ENCODE data around the gene RTBDN.
A peak's percentile ranks its signal among the peaks of the same experiment; 100 is the strongest.
"Not testable (repeated sequence)": the region's sequence is repeated elsewhere in the genome, so short reads cannot be mapped to it uniquely, and the experiment has no call there.

The RTBDN gene

GRCh38 chr19:12864143-12864542 lies 29.8 kb upstream of the RTBDN start:
- H4K20me1 ChIP-seq, result no peaks in the 10 kb centered on the region
- H3K36me3 ChIP-seq, result no peaks in the 10 kb centered on the region; a peak in 1 of 22 replicates
- peaks cover 9 to 14% (median 12%) of the 10 kb centered on the region in 10 experiments; a peak in 19 of 20 replicates for H3K4me1 ChIP-seq
- no peak for TF ChIP-seq Cebpa-rat (IDR thresholded peaks at IDR 0.05)
- H3K9me3 ChIP-seq (replicated peaks in 1 of 11), result no peaks in the 10 kb centered on the region
- no peak overlapping the region for H3K4me3 ChIP-seq
- H3K27ac ChIP-seq, result no peak overlapping the region
- no peak overlapping the region for H3K9ac ChIP-seq
- H3K27me3 ChIP-seq, result no peaks in the 10 kb centered on the region
- no peak overlapping the region for H3K4me2 ChIP-seq

- peaks cover 0 to 16% (median 8%) of the 10 kb centered on the region in 11 experiments; a peak in 8 of 22 replicates for H3K9me3 ChIP-seq (replicated peaks in 1 of 11)
- no peak overlapping the region for H3K27ac ChIP-seq
- no peaks in the 10 kb centered on the region for H4K20me1 ChIP-seq
- H3K4me3 ChIP-seq, result no peak overlapping the region
- H3K27me3 ChIP-seq, result no peaks in the 10 kb centered on the region
- H3K4me2 ChIP-seq, result no peak overlapping the region
- no peak overlapping the region for H3K9ac ChIP-seq
- no peaks in the 10 kb centered on the region for H3K4me1 ChIP-seq
- no peak for TF ChIP-seq Cebpa-rat (IDR thresholded peaks at IDR 0.05)
- no peaks in the 10 kb centered on the region for H3K36me3 ChIP-seq
These were observed 25.2 kb upstream of the RTBDN start for GRCh38 chr19:12859546-12859945.

GRCh38 chr19:12858041-12858928 lies 23.9 kb upstream of the RTBDN start:
- TF ChIP-seq Cebpa-rat (IDR thresholded peaks at IDR 0.05), result no peak
- Histone ChIP-seq H3K4me1 (no peaks in the 10 kb centered on the region), H3K4me3 (no peak overlapping the region), H3K27me3 (no peaks in the 10 kb centered on the region), H3K4me2 (no peak overlapping the region), H3K9ac (no peak overlapping the region), H4K20me1 (no peaks in the 10 kb centered on the region), H3K27ac (no peak overlapping the region), H3K9me3 (replicated peaks in 1 of 11) (peaks cover 0 to 16% (median 8%) of the 10 kb centered on the region in 11 experiments; a peak in 8 of 22 replicates), H3K36me3 (no peaks in the 10 kb centered on the region)

- no peak overlapping the region for H3K4me3 ChIP-seq
- H3K4me1 ChIP-seq, result no peaks in the 10 kb centered on the region
- H4K20me1 ChIP-seq, result no peaks in the 10 kb centered on the region
- H3K9ac ChIP-seq, result no peak overlapping the region
- no peaks in the 10 kb centered on the region for H3K27me3 ChIP-seq
- H3K9me3 ChIP-seq (replicated peaks in 1 of 11), result peaks cover 0 to 16% (median 8%) of the 10 kb centered on the region in 11 experiments; a peak in 8 of 22 replicates
- no peak for TF ChIP-seq Cebpa-rat (IDR thresholded peaks at IDR 0.05)
- H3K27ac ChIP-seq, result no peak overlapping the region
- H3K36me3 ChIP-seq, result no peaks in the 10 kb centered on the region
- H3K4me2 ChIP-seq, result no peak overlapping the region
These were observed 22.3 kb upstream of the RTBDN start for GRCh38 chr19:12856653-12857052.

- peaks cover 0 to 7% (median 0%) of the 10 kb centered on the region in 11 experiments; a peak in 1 of 22 replicates for H4K20me1 ChIP-seq
- no peak for TF ChIP-seq Cebpa-rat (IDR thresholded peaks at IDR 0.05)
- H3K4me1 ChIP-seq, result peaks cover 0 to 13% (median 6%) of the 10 kb centered on the region in 10 experiments; a peak in 11 of 20 replicates
- H3K4me2 ChIP-seq, result peak overlapping the region; percentile 60 to 94 (median 73)
- H3K36me3 ChIP-seq, result no peaks in the 10 kb centered on the region
- no peak overlapping the region for H3K27ac ChIP-seq
- H3K27me3 ChIP-seq, result peaks cover 18 to 47% (median 30%) of the 10 kb centered on the region in 11 experiments; a peak in 21 of 22 replicates
- peak overlapping the region in 8 of 10 experiments; percentile 19 to 53 (median 44); a peak in 15 of 20 replicates for H3K4me3 ChIP-seq
- H3K9me3 ChIP-seq (replicated peaks in 1 of 11), result no peaks in the 10 kb centered on the region
- peak overlapping the region in 8 of 11 experiments; percentile 1 to 56 (median 24); a peak in 8 of 22 replicates for H3K9ac ChIP-seq
These were observed 13.1 kb upstream of the RTBDN start for GRCh38 chr19:12847159-12848139.

GRCh38 chr19:12846613-12847012 lies 12.2 kb upstream of the RTBDN start:
- H3K27me3 ChIP-seq, result peaks cover 21 to 55% (median 37%) of the 10 kb centered on the region in 11 experiments
- peak overlapping the region in 2 of 11 experiments; percentile 68 to 87; a peak in 3 of 22 replicates for H3K4me2 ChIP-seq
- H3K9ac ChIP-seq, result not testable (repeated sequence)

GRCh38 chr19:12843999-12844732 lies 9.8 kb upstream of the RTBDN start:
- Histone ChIP-seq H3K4me2 (no peak overlapping the region), H3K27ac (no peak overlapping the region), H3K4me3 (no peak overlapping the region), H3K9ac (no peak overlapping the region; a peak in 1 of 22 replicates), H4K20me1 (peaks cover 0 to 24% (median 0%) of the 10 kb centered on the region in 11 experiments; a peak in 5 of 22 replicates), H3K9me3 (replicated peaks in 1 of 11) (peaks cover 0 to 5% (median 0%) of the 10 kb centered on the region in 11 experiments; a peak in 3 of 22 replicates), H3K27me3 (peaks cover 45 to 80% (median 62%) of the 10 kb centered on the region in 11 experiments), H3K4me1 (peaks cover 4 to 26% (median 17%) of the 10 kb centered on the region in 10 experiments; a peak in 16 of 20 replicates), H3K36me3 (no peaks in the 10 kb centered on the region)
- no peak for TF ChIP-seq Cebpa-rat (IDR thresholded peaks at IDR 0.05)

More at GRCh38 chr19:12846613-12847012, 12.2 kb upstream of the RTBDN start:
- H3K4me1 ChIP-seq, result peaks cover under 1 to 13% (median 7%) of the 10 kb centered on the region in 10 experiments; a peak in 13 of 20 replicates
- H3K27ac ChIP-seq; H3K4me3 ChIP-seq; H4K20me1 ChIP-seq; H3K36me3 ChIP-seq; H3K9me3 ChIP-seq (replicated peaks in 1 of 11): not testable (repeated sequence)

- Histone ChIP-seq H3K9me3 (replicated peaks in 1 of 11) (peaks cover 0 to 5% (median 0%) of the 10 kb centered on the region in 11 experiments; a peak in 3 of 22 replicates), H4K20me1 (peaks cover 0 to 32% (median 0%) of the 10 kb centered on the region in 11 experiments; a peak in 6 of 22 replicates), H3K27ac (no peak overlapping the region), H3K9ac (no peak overlapping the region), H3K4me3 (no peak overlapping the region), H3K27me3 (peaks cover 54 to 88% (median 70%) of the 10 kb centered on the region in 11 experiments), H3K36me3 (no peaks in the 10 kb centered on the region), H3K4me1 (peaks cover 4 to 35% (median 24%) of the 10 kb centered on the region in 10 experiments; a peak in 17 of 20 replicates), H3K4me2 (no peak overlapping the region)
- TF ChIP-seq Cebpa-rat (IDR thresholded peaks at IDR 0.05), result no peak
These were observed 8.9 kb upstream of the RTBDN start for GRCh38 chr19:12843328-12843727.
